ENCODE measurements around the gene OGFOD2.

The OGFOD2 gene

GRCh38 chr12:122977655-122978392, 2.8 kb downstream of the OGFOD2 start:
- DNase-seq: no peak

GRCh38 chr12:122978507-122978955, 3.5 kb downstream of the OGFOD2 start:
- no peak for DNase-seq

GRCh38 chr12:122979001-122979907, 4.2 kb downstream of the OGFOD2 start:
- DNase-seq: no peak

- no peak for DNase-seq
Measured at GRCh38 chr12:122979908-122980182, 4.8 kb downstream of the OGFOD2 start.

- peak; percentile 24 to 46 for DNase-seq
Measured at GRCh38 chr12:122980183-122981035, 5.4 kb downstream of the OGFOD2 start, which contains the start of gene ARL6IP4. ARL6IP4 (plus strand) TSS chr12:122980681; CDS start chr12:122981140, 459 bp downstream.

- DNase-seq: no peak
Measured at GRCh38 chr12:122981036-122981471, 6.0 kb downstream of the OGFOD2 start.

GRCh38 chr12:122981587-122982476, 6.8 kb downstream of the OGFOD2 start:
- DNase-seq: no peak

GRCh38 chr12:122982477-122982815, 7.4 kb downstream of the OGFOD2 start:
- no peak for DNase-seq

GRCh38 chr12:122982963-122983788, 8.1 kb downstream of the OGFOD2 start:
- no peak for DNase-seq

GRCh38 chr12:122983789-122984515, 8.9 kb downstream of the OGFOD2 start:
- no peak for DNase-seq

GRCh38 chr12:122984612-122985337, 9.7 kb downstream of the OGFOD2 start:
- DNase-seq: no peak

- no peak for DNase-seq
Measured at GRCh38 chr12:122985338-122986257, 10.6 kb downstream of the OGFOD2 start.

- DNase-seq: no peak
Measured at GRCh38 chr12:122986258-122986871, 11.3 kb downstream of the OGFOD2 start.

GRCh38 chr12:122987086-122987951, 12.3 kb downstream of the OGFOD2 start:
- no peak for DNase-seq

- DNase-seq: no peak
Measured at GRCh38 chr12:122988036-122988435, 13.0 kb downstream of the OGFOD2 start.

GRCh38 chr12:122988612-122989212, 13.7 kb downstream of the OGFOD2 start:
- DNase-seq: no peak
